Loucy (cell line): ENCODE data around the gene LATS1.
"Not testable (repeated sequence)": the region's sequence is repeated elsewhere in the genome, so short reads cannot be mapped to it uniquely, and the experiment has no call there.

ENCODE experiments used
- CTCF ChIP-seq: fragments of 200-600 bp; sonication (generic); conservative IDR thresholded peaks from 2 replicates; pipeline ENCODE4 v1.5.1; 2014; ENCODE audit warnings: mild to moderate bottlenecking, antibody characterized with exemption, low read length
- EZH2phosphoT487 ChIP-seq: fragments of 200-600 bp; IDR thresholded peaks from 2 replicates; pipeline ENCODE4 v1.6.1; 2018; ENCODE audit warnings: antibody characterized with exemption, mild to moderate bottlenecking, moderate library complexity, borderline replicate concordance

- not testable (repeated sequence) for TF ChIP-seq CTCF, EZH2phosphoT487
These were observed 45.6 kb downstream of the LATS1 start for GRCh38 chr6:149672265-149672664.
